MCF 10A (cell line): ENCODE data around the gene STK35. TPM values are rescaled to one million over a fixed set of nuclear protein-coding genes. Genes with fewer than 3 reads are reported as not detected.

Experiments used
- BruUV-seq: library from RNA; stranded (reverse); fragments of 400-500 nt; replicated peaks from 2 replicates; lab custom pipeline; 2021; lab: Mats Ljungman, UMichigan
- CTCF ChIA-PET: fragments of 300-600 bp; sonication (Branson Sonifier 250); formaldehyde crosslinking; extraction: SDS; loops from one replicate; lab custom pipeline; 2021; ENCODE audit warnings: antibody characterized with exemption, inconsistent platforms; lab: Yijun Ruan, JAX
- POLR2A ChIA-PET: fragments of 300-600, 350-650 bp; sonication (Branson Sonifier 250); formaldehyde crosslinking; extraction: SDS; loops from one replicate; lab custom pipeline; 2020; ENCODE audit warnings: antibody characterized with exemption, inconsistent platforms; lab: Yijun Ruan, JAX
- DNase-seq: peaks from one replicate; pipeline ENCODE4 v3.0.0-alpha.2; 2018; ENCODE audit not compliant: unreplicated experiment
- H3K27ac Mint-ChIP-seq: one replicate; pipeline ENCODE4 v1.8.0; 2022; ENCODE audit warnings: mild to moderate bottlenecking, low read depth, mixed read lengths; ENCODE audit not compliant: unreplicated experiment
- H3K27me3 Mint-ChIP-seq: one replicate; pipeline ENCODE4 v1.8.0; 2022; ENCODE audit warnings: mixed read lengths; ENCODE audit not compliant: insufficient read depth, unreplicated experiment
- H3K36me3 Mint-ChIP-seq: one replicate; pipeline ENCODE4 v1.8.0; 2022; ENCODE audit warnings: mild to moderate bottlenecking, moderate library complexity, mixed read lengths; ENCODE audit not compliant: insufficient read depth, unreplicated experiment
- H3K4me1 Mint-ChIP-seq: one replicate; pipeline ENCODE4 v1.8.0; 2022; ENCODE audit warnings: mixed read lengths; ENCODE audit not compliant: insufficient read depth, unreplicated experiment
- H3K4me3 Mint-ChIP-seq: one replicate; pipeline ENCODE4 v1.8.0; 2022; ENCODE audit warnings: mild to moderate bottlenecking, moderate library complexity, mixed read lengths; ENCODE audit not compliant: unreplicated experiment
- H3K9me3 Mint-ChIP-seq: one replicate; pipeline ENCODE4 v1.8.0; 2022; ENCODE audit warnings: mixed read lengths; ENCODE audit not compliant: unreplicated experiment
- intact Hi-C: fragments of 100-400 bp; cut with micrococcal nuclease; formaldehyde crosslinking; loops from 2 replicates; pipeline ENCODE4 v1.14.1; 2022
- total RNA-seq: library from RNA; stranded (reverse); gene quantifications from 2 replicates; pipeline ENCODE4 v1.2.3, GENCODE V29; 2022
- TF ChIP-seq, protein P1 (sequence below): fragments of 200-600 bp; IDR thresholded peaks from one replicate; pipeline ENCODE4 v1.8.0; 2022; ENCODE audit warnings: antibody characterized with exemption, mild to moderate bottlenecking; ENCODE audit not compliant: unreplicated experiment

STK35 gene
- total RNA-seq, 1 experiment from 2014 or later: 18.2 TPM

DNA sequence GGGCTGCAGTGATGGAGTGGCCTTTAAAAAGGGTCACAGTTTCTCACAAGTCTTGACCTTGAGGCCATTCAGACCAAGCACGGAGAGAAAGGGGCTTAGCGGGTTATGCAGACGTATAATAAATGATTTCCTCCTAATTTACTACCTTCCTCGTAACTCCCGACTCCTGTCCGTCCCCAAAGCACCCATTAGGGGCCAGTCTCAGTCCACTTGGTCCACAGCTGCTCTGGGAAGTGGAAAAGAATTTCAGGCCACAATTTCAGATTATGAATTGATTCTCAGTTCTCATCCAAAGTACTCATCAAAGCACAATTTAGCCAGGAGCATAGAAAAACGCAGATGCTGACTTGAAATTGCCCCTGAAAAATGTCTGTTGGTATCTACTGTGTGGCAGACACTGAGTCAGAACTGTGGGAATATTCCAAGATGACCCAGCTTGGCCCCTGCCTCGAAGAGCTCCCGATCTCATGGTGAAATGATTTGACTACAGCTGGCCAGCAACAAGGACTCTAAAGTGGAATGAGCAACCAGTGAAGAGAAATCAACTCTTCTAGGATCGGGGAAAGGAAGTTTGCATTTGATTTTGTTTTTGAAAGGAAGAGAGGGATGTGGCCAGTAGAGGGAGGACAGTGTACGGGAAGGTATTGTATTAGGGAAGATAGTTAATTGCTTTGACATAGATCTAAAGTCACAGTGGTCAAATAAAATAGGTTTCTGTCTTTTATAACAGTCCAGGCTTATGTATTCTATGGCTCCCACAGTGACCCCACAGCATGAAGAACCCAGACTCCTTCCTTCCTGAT lies 15.2 kb upstream of the STK35 start:
- intact Hi-C loops: no loop called here
- peaks cover 30% of the 10 kb centered on the region for H3K27me3 Mint-ChIP-seq
- H3K36me3 Mint-ChIP-seq: no peaks in the 10 kb centered on the region
- no peak overlapping the region for H3K27ac Mint-ChIP-seq
- TF ChIP-seq, protein P1, sequence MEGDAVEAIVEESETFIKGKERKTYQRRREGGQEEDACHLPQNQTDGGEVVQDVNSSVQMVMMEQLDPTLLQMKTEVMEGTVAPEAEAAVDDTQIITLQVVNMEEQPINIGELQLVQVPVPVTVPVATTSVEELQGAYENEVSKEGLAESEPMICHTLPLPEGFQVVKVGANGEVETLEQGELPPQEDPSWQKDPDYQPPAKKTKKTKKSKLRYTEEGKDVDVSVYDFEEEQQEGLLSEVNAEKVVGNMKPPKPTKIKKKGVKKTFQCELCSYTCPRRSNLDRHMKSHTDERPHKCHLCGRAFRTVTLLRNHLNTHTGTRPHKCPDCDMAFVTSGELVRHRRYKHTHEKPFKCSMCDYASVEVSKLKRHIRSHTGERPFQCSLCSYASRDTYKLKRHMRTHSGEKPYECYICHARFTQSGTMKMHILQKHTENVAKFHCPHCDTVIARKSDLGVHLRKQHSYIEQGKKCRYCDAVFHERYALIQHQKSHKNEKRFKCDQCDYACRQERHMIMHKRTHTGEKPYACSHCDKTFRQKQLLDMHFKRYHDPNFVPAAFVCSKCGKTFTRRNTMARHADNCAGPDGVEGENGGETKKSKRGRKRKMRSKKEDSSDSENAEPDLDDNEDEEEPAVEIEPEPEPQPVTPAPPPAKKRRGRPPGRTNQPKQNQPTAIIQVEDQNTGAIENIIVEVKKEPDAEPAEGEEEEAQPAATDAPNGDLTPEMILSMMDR: no peak
- BruUV-seq: no TSS peak
- CTCF ChIA-PET: interaction anchor here (0.6 kb wide), 1 partner anchor 393 kb away, joined by 5 read pairs; no protein-coding TSS in a partner anchor
- H3K4me3 Mint-ChIP-seq: no peak overlapping the region
- POLR2A ChIA-PET: interaction anchor here (0.7 kb wide), 1 partner anchor 10 kb away, joined by 3 read pairs; no protein-coding TSS in a partner anchor
- no peak for DNase-seq
- peaks cover 8% of the 10 kb centered on the region for H3K4me1 Mint-ChIP-seq
- no peaks in the 10 kb centered on the region for H3K9me3 Mint-ChIP-seq

- no TSS peak for BruUV-seq
- Mint-ChIP-seq H3K4me3 (no peak overlapping the region), H3K9me3 (no peaks in the 10 kb centered on the region), H3K4me1 (peaks cover 8% of the 10 kb centered on the region), H3K27ac (no peak overlapping the region), H3K27me3 (peaks cover 30% of the 10 kb centered on the region), H3K36me3 (no peaks in the 10 kb centered on the region)
- TF ChIP-seq, protein P1: no peak
- no peak for DNase-seq
- ChIA-PET CTCF (no interaction called here), POLR2A (no interaction called here)
- intact Hi-C loops: no loop called here
These were observed 14.6 kb upstream of the STK35 start for GRCh38 chr20:2086980-2087377.

GRCh38 chr20:2088891-2089290 lies 12.7 kb upstream of the STK35 start:
- H3K4me3 Mint-ChIP-seq: no peak overlapping the region
- no peak overlapping the region for H3K27ac Mint-ChIP-seq
- H3K36me3 Mint-ChIP-seq: no peaks in the 10 kb centered on the region
- intact Hi-C loops: no loop called here
- DNase-seq: no peak
- POLR2A ChIA-PET: interaction anchor here (0.9 kb wide), 1 partner anchor 14 kb away, joined by 3 read pairs; no protein-coding TSS in a partner anchor
- H3K9me3 Mint-ChIP-seq: no peaks in the 10 kb centered on the region
- H3K27me3 Mint-ChIP-seq: peaks cover 37% of the 10 kb centered on the region
- peaks cover 8% of the 10 kb centered on the region for H3K4me1 Mint-ChIP-seq
- CTCF ChIA-PET: interaction anchor here (0.6 to 1.2 kb wide), 5 partner anchors 9 to 325 kb away, joined by 3 to 7 read pairs (median 5); no protein-coding TSS in a partner anchor
- TF ChIP-seq, protein P1: no peak
- no TSS peak for BruUV-seq

DNA sequence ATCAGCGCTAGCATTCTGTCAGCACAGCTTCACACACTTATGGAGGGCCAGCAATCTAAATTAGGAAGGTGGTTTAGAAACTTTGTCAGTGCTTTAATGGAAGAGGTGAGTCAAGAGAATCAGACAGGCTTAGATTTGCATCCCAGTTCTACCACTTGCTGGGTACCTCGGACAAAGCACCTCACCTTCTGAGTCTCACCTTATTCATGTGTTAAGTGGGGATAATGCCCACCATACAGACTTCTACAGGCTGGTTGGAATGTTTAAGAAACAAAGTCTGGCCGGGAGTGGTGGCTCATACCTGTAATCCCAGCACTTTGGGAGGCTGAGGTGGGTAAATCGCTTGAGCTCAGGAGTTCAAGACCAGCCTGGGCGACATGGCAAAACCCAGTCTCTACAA lies 12.2 kb upstream of the STK35 start:
- Mint-ChIP-seq H3K27me3 (peaks cover 43% of the 10 kb centered on the region), H3K27ac (no peak overlapping the region), H3K4me3 (no peak overlapping the region), H3K9me3 (no peaks in the 10 kb centered on the region), H3K36me3 (no peaks in the 10 kb centered on the region), H3K4me1 (peaks cover 6% of the 10 kb centered on the region)
- TF ChIP-seq, protein P1: no peak
- no TSS peak for BruUV-seq
- ChIA-PET CTCF (interaction anchor here (0.6 to 1.2 kb wide), 4 partner anchors 9 to 133 kb away, joined by 4 to 7 read pairs (median 5); no protein-coding TSS in a partner anchor), POLR2A (interaction anchor here (0.9 kb wide), 1 partner anchor 14 kb away, joined by 3 read pairs; no protein-coding TSS in a partner anchor)
- DNase-seq: no peak
- intact Hi-C loops: no loop called here
